SU-DHL-6 (cell line): ENCODE data around the gene LRRC23.

Experiments
- CTCF ChIP-seq: fragments of 200-600 bp; sonication (generic); IDR thresholded peaks from one replicate; pipeline ENCODE4 v1.5.1; 2017; ENCODE audit warnings: antibody characterized with exemption, mild to moderate bottlenecking, low read length, moderate library complexity; ENCODE audit not compliant: insufficient read depth, poor library complexity, severe bottlenecking
- EZH2phosphoT487 ChIP-seq: fragments of 200-600 bp; sonication (generic), shearing (Covaris generic); conservative IDR thresholded peaks from 2 replicates; pipeline ENCODE4 v1.6.1; 2018; ENCODE audit warnings: mild to moderate bottlenecking, antibody characterized with exemption, low read length, moderate library complexity, mixed read lengths

GRCh38 chr12:6899837-6900519 is 4.6 kb upstream of the LRRC23 start:
- TF ChIP-seq CTCF (no peak), EZH2phosphoT487 (no peak)
